ENCODE results near the gene CSNK2A2. TPM values are rescaled to one million over a fixed set of nuclear protein-coding genes. Genes with fewer than 3 reads are reported as not detected.

The CSNK2A2 gene
- total RNA-seq, 1 donor from 2014 or later: 77.9 TPM

GRCh38 chr16:58148099-58148498 lies 49.8 kb downstream of the CSNK2A2 start:
- H3K4me1 Mint-ChIP-seq (ENCODE audit: unreplicated experiment): no peaks in the 10 kb centered on the region
- H3K36me3 Mint-ChIP-seq (ENCODE audit: unreplicated experiment): no peaks in the 10 kb centered on the region
- H3K27ac Mint-ChIP-seq (ENCODE audit: unreplicated experiment): no peak overlapping the region
- no peak for TF ChIP-seq CTCF (IDR thresholded peaks at IDR 0.05)
- H3K4me3 Mint-ChIP-seq (ENCODE audit: unreplicated experiment): no peak overlapping the region
- no peaks in the 10 kb centered on the region for H3K9me3 Mint-ChIP-seq (ENCODE audit: unreplicated experiment)
- peaks cover 10% of the 10 kb centered on the region for H3K27me3 Mint-ChIP-seq (ENCODE audit: unreplicated experiment)
- no peak for DNase-seq (ENCODE audit: extremely low spot score, unreplicated experiment)

DNA sequence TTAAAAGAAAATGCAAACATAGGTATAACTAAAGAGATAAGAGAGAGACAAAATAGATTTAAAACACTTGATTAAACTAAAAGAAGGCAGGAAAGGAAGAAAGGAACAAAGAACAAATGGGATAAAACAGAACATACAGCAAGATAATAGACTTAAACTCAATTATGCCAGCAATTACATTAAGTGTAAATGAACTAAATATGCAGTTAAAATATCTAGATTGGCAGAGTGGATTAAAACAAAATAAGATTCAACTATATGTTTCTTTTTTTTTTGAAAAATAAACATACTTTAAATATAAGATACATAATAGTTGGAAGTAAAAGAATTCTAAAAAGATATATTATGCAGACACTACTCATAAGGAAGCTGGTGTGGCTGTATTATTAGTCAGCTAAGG lies 59.1 kb downstream of the CSNK2A2 start:
- Mint-ChIP-seq H3K27me3 (ENCODE audit: unreplicated experiment) (peaks cover 4% of the 10 kb centered on the region), H3K4me3 (ENCODE audit: unreplicated experiment) (no peak overlapping the region), H3K27ac (ENCODE audit: unreplicated experiment) (no peak overlapping the region), H3K9me3 (ENCODE audit: unreplicated experiment) (peaks cover 23% of the 10 kb centered on the region), H3K4me1 (ENCODE audit: unreplicated experiment) (no peaks in the 10 kb centered on the region), H3K36me3 (ENCODE audit: unreplicated experiment) (peaks cover 1% of the 10 kb centered on the region)
- no peak for TF ChIP-seq CTCF (IDR thresholded peaks at IDR 0.05)
- DNase-seq (ENCODE audit: extremely low spot score, unreplicated experiment): no peak

GRCh38 chr16:58137581-58137980 lies 60.3 kb downstream of the CSNK2A2 start:
- no peak for DNase-seq (ENCODE audit: extremely low spot score, unreplicated experiment)
- no peak for TF ChIP-seq CTCF (IDR thresholded peaks at IDR 0.05)
- no peak overlapping the region for H3K4me3 Mint-ChIP-seq (ENCODE audit: unreplicated experiment)
- H3K27ac Mint-ChIP-seq (ENCODE audit: unreplicated experiment): no peak overlapping the region
- no peaks in the 10 kb centered on the region for H3K4me1 Mint-ChIP-seq (ENCODE audit: unreplicated experiment)
- H3K27me3 Mint-ChIP-seq (ENCODE audit: unreplicated experiment): peaks cover 3% of the 10 kb centered on the region
- peaks cover 23% of the 10 kb centered on the region for H3K9me3 Mint-ChIP-seq (ENCODE audit: unreplicated experiment)
- peaks cover 1% of the 10 kb centered on the region for H3K36me3 Mint-ChIP-seq (ENCODE audit: unreplicated experiment)

GRCh38 chr16:58129097-58129936 lies 68.6 kb downstream of the CSNK2A2 start, which contains the start of gene CFAP20:
Gene CFAP20, minus strand, starts transcription at chr16:58129381. Its CDS starts 266 bp downstream, at chr16:58129115.
- DNase-seq (ENCODE audit: extremely low spot score, unreplicated experiment): peak; percentile 99
- Mint-ChIP-seq H3K27me3 (ENCODE audit: unreplicated experiment) (no peaks in the 10 kb centered on the region), H3K27ac (ENCODE audit: unreplicated experiment) (peak within 1 kb of the TSS; percentile 91), H3K36me3 (ENCODE audit: unreplicated experiment) (no peaks in the 10 kb centered on the region), H3K4me3 (ENCODE audit: unreplicated experiment) (peak within 1 kb of the TSS; percentile 83), H3K4me1 (ENCODE audit: unreplicated experiment) (peaks cover 29% of the 10 kb centered on the region), H3K9me3 (ENCODE audit: unreplicated experiment) (no peaks in the 10 kb centered on the region)
- TF ChIP-seq CTCF (IDR thresholded peaks at IDR 0.05): no peak

GRCh38 chr16:58128711-58129096 lies 69.2 kb downstream of the CSNK2A2 start:
- Mint-ChIP-seq H3K27ac (ENCODE audit: unreplicated experiment) (peak overlapping the region; percentile 91), H3K36me3 (ENCODE audit: unreplicated experiment) (no peaks in the 10 kb centered on the region), H3K27me3 (ENCODE audit: unreplicated experiment) (no peaks in the 10 kb centered on the region), H3K4me1 (ENCODE audit: unreplicated experiment) (peaks cover 33% of the 10 kb centered on the region), H3K9me3 (ENCODE audit: unreplicated experiment) (no peaks in the 10 kb centered on the region), H3K4me3 (ENCODE audit: unreplicated experiment) (peak overlapping the region; percentile 83)
- DNase-seq (ENCODE audit: extremely low spot score, unreplicated experiment): no peak
- TF ChIP-seq CTCF (IDR thresholded peaks at IDR 0.05): no peak

All from osteocyte (in vitro differentiated cells).